Kidney glomerular epithelial cell (primary cell): ENCODE data around the gene RGL1.

Source experiments
- DNase-seq: peaks from one replicate; lab custom pipeline; 2025; lab: John Stamatoyannopoulos, UW

RGL1 gene

DNA sequence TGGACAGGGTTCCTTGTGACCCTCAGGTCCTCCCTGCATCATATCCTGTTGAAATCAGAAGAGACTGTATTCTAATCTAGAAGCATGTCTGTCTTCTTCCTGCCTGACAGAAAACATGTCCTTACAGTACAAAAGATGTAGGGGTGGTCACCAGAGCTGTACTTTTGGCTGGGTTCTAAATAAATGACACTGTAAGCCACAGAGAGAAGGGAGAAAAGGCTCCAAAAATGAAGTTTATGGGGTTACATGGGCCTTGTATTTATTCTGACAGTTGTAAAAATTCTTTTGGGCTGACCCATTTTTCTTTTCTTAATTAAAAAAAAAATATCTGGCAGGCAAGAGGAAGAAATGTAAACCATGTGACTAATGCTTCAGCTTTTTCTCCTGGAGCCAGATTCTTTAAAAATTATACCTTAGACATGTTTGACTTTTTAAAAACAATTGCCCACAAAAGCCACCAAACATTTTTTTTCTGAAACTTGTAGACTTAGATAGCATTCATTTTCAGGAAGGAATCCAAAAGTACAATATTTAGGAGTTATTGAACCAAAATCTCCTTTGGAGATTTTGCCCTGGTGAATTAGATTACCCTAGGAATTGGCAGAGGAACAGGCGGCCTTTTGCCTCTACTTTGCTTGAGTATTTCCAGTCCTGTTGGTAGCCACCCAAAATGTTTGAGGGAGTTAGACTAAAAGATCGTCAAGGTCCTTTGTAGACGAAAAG is 17.1 kb downstream of the RGL1 start:
- no peak for DNase-seq

DNA sequence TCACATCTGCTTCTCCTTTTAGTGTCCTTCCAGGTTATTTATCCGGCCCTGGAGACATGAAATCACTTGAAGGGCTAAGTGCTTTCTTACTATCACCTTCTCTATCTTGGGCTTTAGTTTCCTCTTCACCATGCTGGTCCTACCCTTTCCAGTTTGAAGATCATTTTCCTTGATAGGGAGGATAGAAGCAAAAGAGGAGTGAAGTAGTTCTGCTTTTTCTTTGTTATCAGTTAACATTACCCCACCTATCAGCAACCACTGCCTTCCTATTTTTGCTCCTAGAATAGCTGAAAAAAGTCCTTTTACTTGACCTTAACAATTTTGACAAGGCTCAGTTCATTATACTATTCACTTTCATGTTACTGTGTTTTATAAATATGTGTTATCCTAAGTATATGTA is 19.4 kb downstream of the RGL1 start:
- DNase-seq, result no peak

DNA sequence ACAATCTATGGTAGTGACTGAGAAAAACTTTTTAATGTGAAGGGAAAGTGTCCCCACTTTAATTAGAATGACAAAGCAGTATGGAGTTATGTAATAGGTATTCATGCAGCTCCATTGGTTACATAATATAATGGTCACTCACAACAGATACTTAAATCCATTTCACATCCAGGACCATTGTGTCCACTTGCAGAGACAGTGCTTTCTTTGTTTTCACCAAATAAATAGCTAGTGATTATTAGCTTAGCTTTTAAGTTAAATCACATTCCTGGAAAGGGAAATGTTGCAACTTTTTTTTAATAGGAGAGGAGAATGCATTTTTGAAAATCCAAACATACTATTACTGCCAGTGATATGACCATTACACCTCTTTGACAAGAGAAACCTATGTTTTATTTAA is 22.9 kb downstream of the RGL1 start:
- DNase-seq, result no peak

GRCh38 chr1:183830389-183830788 is 25.5 kb downstream of the RGL1 start:
- no peak for DNase-seq

- DNase-seq, result no peak
Observed at GRCh38 chr1:183831311-183831710, 26.4 kb downstream of the RGL1 start.

- no peak for DNase-seq
Observed at GRCh38 chr1:183832459-183832858, 27.5 kb downstream of the RGL1 start.

DNA sequence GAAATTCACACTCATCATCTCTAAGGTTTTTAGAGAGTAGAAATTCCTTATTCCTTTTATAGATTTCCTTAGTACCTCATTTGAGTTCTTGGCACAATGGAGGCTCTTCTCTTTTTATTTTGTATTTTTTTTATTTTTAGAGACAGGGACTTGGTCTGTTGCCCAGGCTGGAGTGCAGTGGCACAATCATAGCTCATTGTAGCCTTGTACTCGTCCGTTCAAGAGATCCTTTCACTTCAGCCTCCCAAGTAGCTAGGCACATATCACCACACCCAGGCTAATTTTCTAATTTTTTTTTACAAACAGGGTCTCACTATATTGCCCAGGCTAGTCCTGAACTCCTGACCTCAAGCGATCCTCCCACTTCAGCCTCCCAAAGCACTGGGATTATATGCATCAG is 29.6 kb downstream of the RGL1 start:
- no peak for DNase-seq

DNA sequence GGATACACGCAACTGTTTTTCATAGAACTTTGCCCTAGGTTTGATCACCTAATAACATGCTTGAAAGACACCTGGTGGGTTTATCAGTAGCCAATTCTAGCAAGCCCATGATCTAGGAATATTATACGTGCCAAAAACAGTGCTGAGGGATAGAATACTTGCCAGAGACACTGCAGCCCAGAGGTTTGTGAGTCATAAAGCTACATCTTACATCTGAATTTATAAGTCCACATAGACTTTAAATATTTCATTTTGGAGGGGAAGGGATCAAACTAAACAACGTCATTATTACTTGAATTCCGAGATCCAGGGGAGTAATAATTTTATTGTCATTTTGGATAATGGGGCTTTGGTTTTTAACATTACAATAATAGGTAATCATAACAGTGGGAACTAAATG is 31.7 kb downstream of the RGL1 start:
- DNase-seq, result no peak

- no peak for DNase-seq
Observed at GRCh38 chr1:183837062-183837461, 32.1 kb downstream of the RGL1 start.

GRCh38 chr1:183838221-183838620 is 33.3 kb downstream of the RGL1 start:
- DNase-seq, result no peak

GRCh38 chr1:183840140-183840539 is 35.2 kb downstream of the RGL1 start:
- peak; percentile 15 for DNase-seq

- DNase-seq, result no peak
Observed at GRCh38 chr1:183841550-183841949, 36.6 kb downstream of the RGL1 start.

DNA sequence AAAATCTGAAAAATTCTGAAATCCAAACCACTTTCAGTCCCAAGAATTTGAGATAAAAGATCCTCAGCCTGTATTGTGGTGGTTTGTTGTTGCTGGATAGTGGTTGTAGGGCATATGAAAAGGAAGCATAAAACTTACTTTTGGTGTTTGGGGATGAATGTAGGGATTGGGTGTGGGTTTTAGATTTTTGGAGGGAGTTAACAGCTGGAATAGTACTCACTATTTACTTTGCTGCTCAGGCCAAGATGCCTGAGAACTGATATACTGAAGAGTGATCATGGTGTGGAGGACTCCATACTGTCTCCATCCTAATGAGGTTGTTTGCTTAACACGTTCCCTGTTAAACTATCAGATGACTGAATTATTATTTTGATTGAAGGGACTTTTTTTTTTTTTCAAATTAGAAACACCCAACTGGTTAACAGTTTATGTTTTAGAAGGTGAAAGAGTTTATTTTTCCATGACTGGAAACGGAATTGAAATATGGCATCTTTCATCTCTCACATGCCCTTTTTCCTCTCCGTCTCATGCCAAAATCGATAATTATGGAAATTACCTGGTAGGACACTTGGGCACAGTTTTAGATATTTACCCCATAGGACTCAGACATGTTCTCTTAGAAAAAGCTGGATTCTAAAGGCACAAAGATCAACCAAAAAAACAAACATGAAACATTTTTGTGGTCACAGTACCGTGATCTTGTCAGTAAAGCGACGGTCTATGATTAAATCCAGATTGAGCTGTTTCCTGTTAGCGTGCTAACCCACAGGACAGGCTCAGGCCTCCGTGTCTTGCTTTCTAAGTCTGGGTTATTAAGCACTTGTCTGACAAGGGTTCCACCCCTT is 37.3 kb downstream of the RGL1 start:
- DNase-seq, result peak; percentile 76

- DNase-seq, result no peak
Observed at GRCh38 chr1:183842795-183843144, 37.9 kb downstream of the RGL1 start.

- no peak for DNase-seq
Observed at GRCh38 chr1:183844806-183845205, 39.9 kb downstream of the RGL1 start.

- DNase-seq, result no peak
Observed at GRCh38 chr1:183845681-183846080, 40.8 kb downstream of the RGL1 start.

- DNase-seq, result no peak
Observed at GRCh38 chr1:183847641-183848040, 42.7 kb downstream of the RGL1 start.

DNA sequence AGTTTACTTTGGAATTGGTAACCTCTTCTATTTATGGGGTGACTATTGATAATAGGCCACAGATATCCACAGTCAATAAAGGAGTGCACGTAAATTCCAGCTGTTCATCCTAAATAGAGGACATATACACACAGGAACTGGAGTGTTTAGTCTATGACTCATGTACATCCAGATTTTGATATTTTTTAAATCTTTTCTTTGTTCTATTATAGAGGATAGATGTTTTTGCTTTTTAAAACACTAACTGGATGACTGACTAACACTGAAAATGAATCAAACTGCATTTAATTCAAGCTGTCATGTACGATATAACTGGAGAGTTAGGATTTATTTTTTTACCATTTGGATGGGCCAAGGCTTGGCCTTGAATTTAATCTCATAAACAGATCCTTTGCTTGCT is 45.9 kb downstream of the RGL1 start:
- no peak for DNase-seq

DNA sequence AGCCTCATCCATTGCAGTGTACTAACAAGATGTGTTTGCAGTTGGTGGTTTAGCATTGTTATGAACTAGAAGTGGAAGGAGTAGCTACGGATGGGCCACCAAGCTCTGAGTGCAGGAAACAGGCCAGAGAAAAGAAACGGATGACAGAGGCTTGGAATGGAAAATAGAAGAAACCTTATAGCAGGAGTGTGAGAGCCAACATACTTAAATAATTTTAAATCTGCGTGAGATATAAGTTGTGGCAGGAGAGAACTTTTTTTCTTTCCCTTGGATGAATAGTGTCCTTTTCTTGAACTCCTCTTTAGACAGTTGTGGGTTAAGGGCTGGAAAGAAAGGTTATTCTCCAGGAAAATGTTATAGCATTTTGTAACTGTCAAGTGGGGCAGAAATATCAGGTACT is 54.2 kb downstream of the RGL1 start:
- DNase-seq, result no peak

DNA sequence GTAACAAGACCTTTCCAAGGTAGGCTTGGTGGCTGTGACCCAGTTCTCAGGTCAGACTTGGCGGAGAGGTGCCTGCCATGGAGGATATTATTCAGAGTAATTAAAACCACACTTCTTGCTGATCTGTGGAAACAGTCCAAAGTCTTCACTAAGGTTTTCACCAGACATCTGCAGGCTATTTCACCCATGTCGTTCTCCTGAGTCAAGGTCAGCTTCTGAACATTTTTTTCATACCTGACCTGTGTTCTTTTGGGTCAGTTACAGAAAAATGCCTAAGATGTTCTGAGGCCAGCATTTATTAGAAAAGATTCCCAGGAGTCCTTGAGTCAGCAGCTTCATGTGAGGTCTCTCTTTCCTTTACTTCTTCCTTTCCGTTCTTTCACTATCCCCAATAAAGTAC is 54.9 kb downstream of the RGL1 start:
- no peak for DNase-seq

DNA sequence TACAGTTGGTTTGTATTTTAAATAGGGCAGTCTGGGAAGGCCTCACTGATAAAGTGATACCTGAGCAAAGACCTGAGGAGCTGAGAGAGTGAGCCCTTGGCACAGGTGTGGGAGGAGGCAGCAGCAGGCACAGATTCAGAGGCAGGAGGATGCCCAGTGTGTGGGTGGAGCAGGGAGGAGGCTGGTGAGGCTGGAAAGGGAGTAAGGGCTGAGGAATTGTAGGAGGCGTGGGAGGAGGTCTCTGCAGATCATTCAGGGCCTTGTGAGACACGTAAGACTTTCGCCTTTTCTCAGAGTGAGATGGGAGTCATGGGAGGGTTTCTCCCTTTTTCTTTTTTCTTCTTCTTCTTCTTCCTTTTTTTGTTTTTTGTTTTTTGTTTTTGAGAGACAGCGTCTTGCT is 58.0 kb downstream of the RGL1 start:
- peak; percentile 12 for DNase-seq

DNA sequence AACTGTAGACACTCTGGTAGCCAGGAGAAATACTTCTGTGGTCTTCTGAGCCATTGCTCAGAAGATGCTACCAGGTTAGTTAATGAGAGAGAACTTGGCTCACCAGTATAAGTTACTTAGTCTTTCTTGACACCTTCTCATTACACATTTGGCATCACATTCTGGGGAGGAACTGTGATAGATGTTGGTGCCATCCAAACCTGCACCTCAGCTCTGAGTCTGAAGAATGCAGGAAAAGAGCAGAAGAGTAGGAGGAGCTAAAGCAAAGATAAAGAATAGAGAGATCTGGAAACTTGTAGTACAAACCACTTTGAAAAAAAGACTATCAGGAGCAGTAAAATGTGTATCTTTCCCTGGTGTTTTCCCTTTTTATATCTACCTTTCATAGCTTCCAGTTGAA is 58.9 kb downstream of the RGL1 start:
- DNase-seq, result no peak

DNA sequence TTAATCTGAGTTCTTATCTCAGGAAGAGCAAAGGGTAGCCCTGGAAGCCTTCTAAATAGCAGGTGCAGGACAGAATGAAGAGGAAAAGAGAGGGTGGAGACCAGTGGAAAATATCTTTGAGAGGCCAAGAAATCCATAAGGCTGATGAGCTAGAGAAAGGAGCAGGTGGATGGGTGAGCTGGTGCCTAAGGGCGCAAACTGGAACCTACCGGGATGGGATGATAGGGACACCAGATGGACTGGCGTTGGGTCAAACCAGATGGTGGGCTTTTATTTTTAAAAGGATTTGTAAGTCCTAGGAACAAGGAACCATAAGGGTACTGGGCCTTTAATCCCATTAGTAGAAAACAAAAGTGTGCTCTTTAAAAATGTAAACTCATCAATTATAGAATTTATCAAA is 59.7 kb downstream of the RGL1 start:
- no peak for DNase-seq

GRCh38 chr1:183869230-183869629 is 64.3 kb downstream of the RGL1 start:
- no peak for DNase-seq
